Kidney (tissue), 14 donors: ENCODE results near the gene PEPD. TPM values are rescaled to one million over a fixed set of nuclear protein-coding genes. Genes with fewer than 3 reads are reported as not detected.
A peak's percentile ranks its signal among the peaks of the same experiment; 100 is the strongest.

Experiments
- DNase-seq, 5 donors: peaks; one replicate each; pipeline ENCODE4 v3.0.0-alpha.2; 2013 to 2020
- FAIRE-seq: peaks from 2 replicates; lab custom pipeline; 2012; peaks lifted over from hg19 to GRCh38; lab: Jason Lieb, UNC
- H3K27ac ChIP-seq, 2 donors: one replicate each; pipeline ENCODE4 v1.7.0; 2013; ENCODE audit warnings: low read depth in 2 of 2, low read length in 2 of 2, inconsistent platforms in 1 of 2
- H3K27me3 ChIP-seq: one replicate; pipeline ENCODE4 v1.7.1; 2013; ENCODE audit warnings: low read length, inconsistent platforms; ENCODE audit not compliant: control insufficient read depth, insufficient read depth
- H3K36me3 ChIP-seq, 3 donors: one replicate each; pipeline versions ENCODE4 v1.7.0 to v1.7.1; 2013; ENCODE audit warnings: low read length in 3 of 3, control low read depth in 1 of 3, inconsistent platforms in 1 of 3; ENCODE audit not compliant: insufficient read depth in 3 of 3, control insufficient read depth in 2 of 3
- H3K4me1 ChIP-seq, 3 donors: one replicate each; pipeline versions ENCODE4 v1.7.0 to v1.7.1; 2013; ENCODE audit warnings: low read length in 3 of 3, inconsistent platforms in 1 of 3, low read depth in 1 of 3; ENCODE audit not compliant: control insufficient read depth in 2 of 3, insufficient read depth in 2 of 3
- H3K4me3 ChIP-seq, 3 donors: one replicate each; pipeline versions ENCODE4 v1.7.0 to v1.8.1; 2013; ENCODE audit warnings: low read length in 3 of 3, control low read depth in 1 of 3, inconsistent platforms in 1 of 3
- H3K9ac ChIP-seq, 3 donors: one replicate each; pipeline versions ENCODE4 v1.7.0 to v1.7.1; 2013; ENCODE audit warnings: low read length in 3 of 3, control low read depth in 1 of 3, inconsistent platforms in 1 of 3
- H3K9me3 ChIP-seq, 3 donors: one replicate each; pipeline versions ENCODE4 v1.7.0 to v1.7.1; 2013; ENCODE audit warnings: low read length in 3 of 3, control low read depth in 1 of 3, inconsistent platforms in 1 of 3; ENCODE audit not compliant: control insufficient read depth in 2 of 3, insufficient read depth in 1 of 3
- intact Hi-C: fragments of 100-400 bp; cut with DNase I; formaldehyde crosslinking; loops from one replicate; pipeline ENCODE4 v1.11.1; 2022
- polyA plus RNA-seq: library from polyadenylated mRNA; stranded (reverse); fragments of 350-450 nt; fragmentation: Illumina TruSeq; extraction: RNeasy Lipid Tissue Mini Kit (QIAGEN cat#74804); gene quantifications from one replicate; pipeline ENCODE4 v1.2.3, GENCODE V29; 2014; ENCODE audit warnings: low read depth, low replicate concordance; ENCODE audit not compliant: insufficient read depth
- total RNA-seq: library from RNA; stranded (reverse); fragmentation: NEBNext Ultra II Directional; extraction: Animal tissue kit (Norgen Biotek cat#: 25700); gene quantifications from one replicate; pipeline ENCODE4 v1.2.1, GENCODE V29; 2021
- TF ChIP-seq, protein P1 (sequence below): IDR thresholded peaks from 3 replicates; pipeline ENCODE4 v1.5.1; 2012; ENCODE audit warnings: mild to moderate bottlenecking, moderate library complexity, borderline replicate concordance; ENCODE audit not compliant: insufficient read depth; ENCODE audit errors: extremely low read depth
- donor health status: control.
- donor health status: control.
- donor health status: control.
- donor health status: control.
- donor health status: control.
- donor health status: DM: yes; HTN: yes; CAD: no.
- donor health status: Normal renal cell carcinoma (clear cell type).

Gene PEPD
- total and polyA plus RNA-seq, 2 donors from 2014 or later: 71.4 to 402 TPM

DNA sequence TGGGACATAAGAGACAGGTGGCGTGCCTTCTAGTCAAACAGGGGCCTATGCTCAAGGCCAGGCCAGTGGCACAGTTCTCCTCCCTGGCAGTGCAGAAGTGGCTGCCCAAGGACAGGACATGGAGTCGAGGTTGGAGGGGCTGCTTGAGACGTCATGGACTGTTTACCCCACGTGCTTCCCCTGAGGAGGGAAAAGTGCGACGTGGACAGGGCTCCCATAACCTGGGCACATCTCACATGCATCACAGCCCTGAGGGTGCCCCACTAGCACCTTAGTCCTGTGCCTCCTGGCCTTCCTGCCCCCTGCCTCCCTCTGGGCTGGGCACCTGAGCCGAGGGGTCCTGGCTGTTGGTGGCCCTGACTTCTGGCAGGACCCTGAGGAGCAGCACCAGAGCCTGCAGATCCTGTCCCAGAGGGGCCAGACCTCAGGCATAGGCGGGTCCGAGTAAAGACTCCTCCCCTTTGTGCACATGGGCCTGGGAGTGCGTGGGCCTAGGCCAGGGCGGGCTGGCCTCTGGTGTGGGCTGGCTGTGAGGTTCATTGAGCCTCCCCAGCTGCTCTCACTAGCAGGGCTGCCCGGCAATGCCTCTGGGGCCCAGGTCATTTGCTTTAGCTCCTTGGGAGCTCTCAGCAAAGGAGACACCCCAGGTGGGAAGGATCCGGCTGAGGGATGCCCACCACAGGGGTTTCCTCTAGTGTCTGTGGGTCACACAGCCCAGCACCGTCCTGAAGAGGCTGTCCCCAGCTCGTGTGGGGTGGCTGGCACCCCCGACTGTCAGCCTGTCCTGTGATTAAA lies 82.4 kb downstream of the PEPD start:
- intact Hi-C loops: no loop called here
- Histone ChIP-seq H3K4me1 (peaks cover 0 to 17% (median 6%) of the 10 kb centered on the region in 3 donors), H3K9ac (no peak overlapping the region), H3K27me3 (no peaks in the 10 kb centered on the region), H3K4me3 (no peak overlapping the region), H3K27ac (peak overlapping the region in 1 of 2 donors; percentile 32), H3K36me3 (no peaks in the 10 kb centered on the region), H3K9me3 (no peaks in the 10 kb centered on the region)
- no peak for FAIRE-seq
- DNase-seq: peak in 2 of 5 donors; percentile 19 to 51
- TF ChIP-seq, protein P1, sequence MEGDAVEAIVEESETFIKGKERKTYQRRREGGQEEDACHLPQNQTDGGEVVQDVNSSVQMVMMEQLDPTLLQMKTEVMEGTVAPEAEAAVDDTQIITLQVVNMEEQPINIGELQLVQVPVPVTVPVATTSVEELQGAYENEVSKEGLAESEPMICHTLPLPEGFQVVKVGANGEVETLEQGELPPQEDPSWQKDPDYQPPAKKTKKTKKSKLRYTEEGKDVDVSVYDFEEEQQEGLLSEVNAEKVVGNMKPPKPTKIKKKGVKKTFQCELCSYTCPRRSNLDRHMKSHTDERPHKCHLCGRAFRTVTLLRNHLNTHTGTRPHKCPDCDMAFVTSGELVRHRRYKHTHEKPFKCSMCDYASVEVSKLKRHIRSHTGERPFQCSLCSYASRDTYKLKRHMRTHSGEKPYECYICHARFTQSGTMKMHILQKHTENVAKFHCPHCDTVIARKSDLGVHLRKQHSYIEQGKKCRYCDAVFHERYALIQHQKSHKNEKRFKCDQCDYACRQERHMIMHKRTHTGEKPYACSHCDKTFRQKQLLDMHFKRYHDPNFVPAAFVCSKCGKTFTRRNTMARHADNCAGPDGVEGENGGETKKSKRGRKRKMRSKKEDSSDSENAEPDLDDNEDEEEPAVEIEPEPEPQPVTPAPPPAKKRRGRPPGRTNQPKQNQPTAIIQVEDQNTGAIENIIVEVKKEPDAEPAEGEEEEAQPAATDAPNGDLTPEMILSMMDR: no peak

DNA sequence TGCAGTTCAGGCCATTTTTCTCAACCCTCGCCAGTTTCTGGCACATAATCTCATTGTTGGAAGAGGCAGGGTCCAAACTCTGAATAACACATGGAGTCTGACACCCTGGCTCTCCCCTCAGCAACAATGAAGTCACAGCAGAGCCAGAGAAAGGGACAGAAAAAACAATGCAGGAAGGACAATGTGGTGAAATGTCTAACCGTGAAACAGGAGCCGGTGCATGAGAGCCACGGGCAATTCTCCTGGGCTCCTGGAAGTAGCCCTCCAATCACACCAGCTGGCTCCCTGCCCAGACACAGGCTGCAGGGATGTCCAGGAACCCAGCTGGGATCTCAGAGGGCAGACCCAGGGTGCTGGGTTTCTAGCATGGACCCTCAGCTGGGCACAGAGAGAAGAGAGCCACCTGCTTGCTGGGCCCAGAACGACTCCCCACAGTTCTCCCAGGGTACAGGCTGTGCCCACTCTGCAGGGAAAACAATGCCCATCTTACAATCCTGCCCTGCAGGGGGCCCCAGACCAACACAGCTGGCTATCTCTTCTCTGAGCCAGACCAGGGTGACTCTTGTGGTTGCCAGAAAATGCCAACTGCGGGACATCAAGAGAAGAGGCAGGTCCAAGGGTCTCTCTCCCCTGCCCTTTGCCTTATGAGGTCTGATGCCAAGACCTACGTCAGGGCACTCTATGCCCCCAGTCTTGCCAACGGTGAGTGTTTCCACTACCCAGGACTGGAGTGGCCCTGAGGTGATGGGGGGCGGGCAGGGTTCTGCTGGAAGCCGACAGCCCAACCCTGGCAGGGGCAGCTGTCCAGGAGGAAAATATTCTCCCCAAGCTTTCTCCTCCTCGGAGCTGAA lies 83.5 kb downstream of the PEPD start:
- no peak for FAIRE-seq
- peak in 2 of 5 donors; percentile 42 to 65 for DNase-seq
- intact Hi-C loops: no loop called here
- Histone ChIP-seq H3K27me3 (no peaks in the 10 kb centered on the region), H3K27ac (no peak overlapping the region), H3K4me3 (no peak overlapping the region), H3K9ac (no peak overlapping the region), H3K4me1 (peaks cover 0 to 17% (median 6%) of the 10 kb centered on the region in 3 donors), H3K36me3 (no peaks in the 10 kb centered on the region), H3K9me3 (no peaks in the 10 kb centered on the region)
- TF ChIP-seq, protein P1: peak; percentile 13

DNA sequence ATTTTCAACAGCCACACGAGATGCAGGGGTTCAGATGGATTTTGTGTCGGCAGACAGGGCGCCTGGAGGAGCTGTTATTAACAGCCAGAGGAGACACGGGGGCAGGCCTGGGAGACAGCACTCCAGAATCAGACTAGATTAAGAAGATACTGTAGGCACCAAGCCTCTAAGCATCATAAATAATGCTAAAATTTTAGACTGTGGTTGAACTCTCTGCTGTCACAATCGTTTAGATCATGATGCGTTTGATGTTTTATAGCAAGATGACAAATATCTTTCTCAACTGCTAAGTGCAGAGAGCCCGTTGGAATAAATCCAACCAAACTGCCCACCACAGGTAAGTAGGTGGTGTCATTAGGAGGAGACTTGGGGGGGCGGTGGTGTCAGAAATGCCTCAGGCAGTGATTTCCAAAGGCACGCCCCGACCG lies 84.2 kb downstream of the PEPD start:
- Histone ChIP-seq H3K9me3 (no peaks in the 10 kb centered on the region), H3K36me3 (no peaks in the 10 kb centered on the region), H3K9ac (no peak overlapping the region), H3K27ac (no peak overlapping the region), H3K4me1 (peaks cover 0 to 17% (median 6%) of the 10 kb centered on the region in 3 donors), H3K4me3 (no peak overlapping the region), H3K27me3 (no peaks in the 10 kb centered on the region)
- TF ChIP-seq, protein P1: no peak
- intact Hi-C loops: no loop called here
- FAIRE-seq (no peak), DNase-seq (peak in 2 of 5 donors; percentile 22 to 34)
